GM19025 (cell line): ENCODE measurements around the gene ALMS1.
"Not testable (repeated sequence)": the region's sequence is repeated elsewhere in the genome, so short reads cannot be mapped to it uniquely, and the experiment has no call there.

Experiments used
- ATAC-seq: cut with Tn5 transposase; IDR thresholded peaks from one replicate; pipeline ENCODE4 v1.9.1; 2021; ENCODE audit warnings: mild to moderate bottlenecking, low read depth, moderate library complexity; ENCODE audit not compliant: unreplicated experiment

ALMS1 gene

GRCh38 chr2:73385504-73386341 lies at the start of gene ALMS1:
ALMS1 (plus strand) TSS chr2:73385836; CDS start chr2:73385869, 33 bp downstream.
- peak; percentile 89 for ATAC-seq

- ATAC-seq, result no peak
These were observed 47.8 kb upstream of the ALMS1 start for GRCh38 chr2:73337828-73338227.

- no peak for ATAC-seq
These were observed 46.4 kb upstream of the ALMS1 start for GRCh38 chr2:73339201-73339600.

GRCh38 chr2:73341039-73341438 lies 44.6 kb upstream of the ALMS1 start:
- ATAC-seq, result no peak

- ATAC-seq, result no peak
These were observed 41.6 kb upstream of the ALMS1 start for GRCh38 chr2:73343992-73344391.

GRCh38 chr2:73344747-73345146 lies 40.9 kb upstream of the ALMS1 start:
- ATAC-seq, result not testable (repeated sequence)

- ATAC-seq, result no peak
These were observed 35.5 kb upstream of the ALMS1 start for GRCh38 chr2:73350035-73350691.

GRCh38 chr2:73356097-73356496 lies 29.5 kb upstream of the ALMS1 start:
- no peak for ATAC-seq

GRCh38 chr2:73359915-73360697 lies 25.5 kb upstream of the ALMS1 start:
- no peak for ATAC-seq

- ATAC-seq, result no peak
These were observed 19.6 kb upstream of the ALMS1 start for GRCh38 chr2:73366060-73366459.

- ATAC-seq, result no peak
These were observed 16.9 kb upstream of the ALMS1 start for GRCh38 chr2:73368781-73369180.

GRCh38 chr2:73370348-73370747 lies 15.3 kb upstream of the ALMS1 start:
- ATAC-seq, result no peak

GRCh38 chr2:73373344-73373743 lies 12.3 kb upstream of the ALMS1 start:
- no peak for ATAC-seq

- no peak for ATAC-seq
These were observed 11.4 kb upstream of the ALMS1 start for GRCh38 chr2:73374269-73374668.

GRCh38 chr2:73376681-73377080 lies 9.0 kb upstream of the ALMS1 start:
- no peak for ATAC-seq

- no peak for ATAC-seq
These were observed 2.6 kb upstream of the ALMS1 start for GRCh38 chr2:73383036-73383435.

- no peak for ATAC-seq
These were observed 523 bp upstream of the ALMS1 start for GRCh38 chr2:73385123-73385503.

GRCh38 chr2:73386342-73386868 lies 769 bp downstream of the ALMS1 start:
- ATAC-seq, result peak; percentile 3

- ATAC-seq, result no peak
These were observed 1.4 kb downstream of the ALMS1 start for GRCh38 chr2:73386894-73387636.

- no peak for ATAC-seq
These were observed 16.9 kb downstream of the ALMS1 start for GRCh38 chr2:73402386-73403103.
